ENCODE results near the gene ADD3. TPM values are rescaled to one million over a fixed set of nuclear protein-coding genes. Genes with fewer than 3 reads are reported as not detected.

The ADD3 gene
- total RNA-seq, 2 donors from 2014 or later: 183 to 241 TPM

GRCh38 chr10:109997233-109997632 is 10.6 kb upstream of the ADD3 start:
- Histone ChIP-seq H3K9ac (ENCODE audit: extremely low read depth, low read length, poor library complexity, severe bottlenecking) (no peak overlapping the region), H3K4me1 (ENCODE audit: control insufficient read depth, insufficient read depth, low read length) (peaks cover 26% of the 10 kb centered on the region), H3K36me3 (ENCODE audit: control insufficient read depth, insufficient read depth, low read length) (no peaks in the 10 kb centered on the region), H3K27me3 (ENCODE audit: control insufficient read depth, insufficient read depth, low read length, poor library complexity, severe bottlenecking) (no peaks in the 10 kb centered on the region), H3K9me3 (ENCODE audit: control insufficient read depth, low read length) (no peaks in the 10 kb centered on the region), H3K4me3 (ENCODE audit: low read length) (no peak overlapping the region), H3K27ac (ENCODE audit: low read depth, low read length) (no peak overlapping the region)
- Mint-ChIP-seq H3K9me3 (no peaks in the 10 kb centered on the region), H3K4me1 (peaks cover 66% of the 10 kb centered on the region), H3K27me3 (ENCODE audit: insufficient read depth) (no peaks in the 10 kb centered on the region), H3K27ac (peak overlapping the region; percentile 64), H3K4me3 (peak overlapping the region; percentile 16), H3K36me3 (ENCODE audit: low read depth) (no peaks in the 10 kb centered on the region)
- DNase-seq: no peak
- 74 to 77% methylated on average over 2 of the region's 2 CpGs for WGBS, 2 experiments (ENCODE audit: insufficient coverage in 1 of 2, insufficient read length in 1 of 2)
- no peak for TF ChIP-seq CTCF (conservative IDR thresholded peaks at IDR 0.05)

DNA sequence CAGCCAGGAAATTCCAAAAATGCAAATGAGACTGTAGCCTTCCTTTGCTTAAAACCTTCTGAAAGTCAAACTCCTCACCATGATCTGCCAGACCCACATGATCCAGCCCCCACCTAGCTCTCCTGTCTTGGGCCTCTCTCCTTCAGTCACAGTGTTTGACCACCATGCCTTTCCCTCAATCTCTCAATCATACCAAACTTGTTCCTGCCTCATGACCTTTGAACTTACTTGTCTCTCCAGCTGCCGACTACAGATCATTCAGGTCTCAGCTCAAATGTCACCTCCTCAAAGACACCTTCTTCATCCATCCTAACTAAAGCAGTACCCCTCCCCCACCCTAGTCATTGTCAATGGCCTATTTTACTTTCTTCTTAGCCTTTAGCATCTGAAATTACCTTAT is 9.3 kb upstream of the ADD3 start:
- peaks cover 24% of the 10 kb centered on the region for H3K4me1 ChIP-seq (ENCODE audit: control insufficient read depth, insufficient read depth, low read length)
- no peaks in the 10 kb centered on the region for H3K36me3 ChIP-seq (ENCODE audit: control insufficient read depth, insufficient read depth, low read length)
- no peak for DNase-seq
- no peak overlapping the region for H3K27ac ChIP-seq (ENCODE audit: low read depth, low read length)
- peak overlapping the region; percentile 17 for H3K4me3 ChIP-seq (ENCODE audit: low read length)
- Mint-ChIP-seq H3K4me3 (no peak overlapping the region), H3K9me3 (no peaks in the 10 kb centered on the region), H3K36me3 (ENCODE audit: low read depth) (no peaks in the 10 kb centered on the region), H3K27ac (no peak overlapping the region), H3K27me3 (ENCODE audit: insufficient read depth) (no peaks in the 10 kb centered on the region), H3K4me1 (peaks cover 67% of the 10 kb centered on the region)
- H3K9ac ChIP-seq (ENCODE audit: extremely low read depth, low read length, poor library complexity, severe bottlenecking): no peak overlapping the region
- TF ChIP-seq CTCF (conservative IDR thresholded peaks at IDR 0.05): no peak
- 50 to 58% methylated on average over 1 of the region's 1 CpG for WGBS, 2 experiments (ENCODE audit: insufficient coverage in 1 of 2, insufficient read length in 1 of 2)
- H3K9me3 ChIP-seq (ENCODE audit: control insufficient read depth, low read length): no peaks in the 10 kb centered on the region
- no peaks in the 10 kb centered on the region for H3K27me3 ChIP-seq (ENCODE audit: control insufficient read depth, insufficient read depth, low read length, poor library complexity, severe bottlenecking)

DNA sequence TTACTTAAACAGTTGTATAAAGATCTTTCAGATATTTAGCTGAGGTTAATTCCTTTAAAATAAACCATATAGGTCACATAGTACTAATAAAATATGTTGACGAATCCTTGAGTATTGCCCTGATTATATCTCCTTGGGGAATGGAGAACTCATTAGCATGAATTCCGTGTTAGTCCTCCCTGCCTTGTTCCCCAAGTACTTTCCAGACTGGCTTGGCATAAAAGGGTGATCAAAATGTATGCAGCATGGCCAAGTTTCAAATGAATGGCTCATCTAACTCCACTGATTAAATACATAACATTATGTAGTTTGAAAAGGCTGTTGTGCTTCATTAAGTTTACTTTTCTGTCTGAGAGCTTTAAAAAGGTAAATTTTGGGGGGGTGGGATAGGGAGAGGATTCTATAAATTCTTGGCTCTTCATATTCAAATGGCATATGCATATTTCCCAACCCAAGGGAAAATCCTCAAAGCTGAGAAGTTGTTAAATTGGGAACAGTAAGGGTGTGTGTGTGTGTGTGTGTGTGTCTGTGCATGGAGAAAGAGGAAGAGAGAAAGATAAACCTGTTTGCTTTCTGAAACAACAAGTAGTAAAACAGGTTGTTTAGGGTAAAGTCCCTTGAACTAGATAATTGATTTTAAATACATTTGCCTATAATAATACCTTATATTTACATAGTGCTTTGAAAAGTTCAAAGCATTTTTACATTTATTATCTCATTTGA is 4.8 kb upstream of the ADD3 start:
- Mint-ChIP-seq H3K9me3 (no peaks in the 10 kb centered on the region), H3K27ac (peak overlapping the region; percentile 3), H3K4me3 (no peak overlapping the region), H3K4me1 (peaks cover 36% of the 10 kb centered on the region), H3K27me3 (ENCODE audit: insufficient read depth) (no peaks in the 10 kb centered on the region), H3K36me3 (ENCODE audit: low read depth) (no peaks in the 10 kb centered on the region)
- Histone ChIP-seq H3K4me3 (ENCODE audit: low read length) (no peak overlapping the region), H3K27me3 (ENCODE audit: control insufficient read depth, insufficient read depth, low read length, poor library complexity, severe bottlenecking) (peaks cover 4% of the 10 kb centered on the region), H3K9ac (ENCODE audit: extremely low read depth, low read length, poor library complexity, severe bottlenecking) (no peak overlapping the region), H3K27ac (ENCODE audit: low read depth, low read length) (no peak overlapping the region), H3K36me3 (ENCODE audit: control insufficient read depth, insufficient read depth, low read length) (no peaks in the 10 kb centered on the region), H3K4me1 (ENCODE audit: control insufficient read depth, insufficient read depth, low read length) (peaks cover 8% of the 10 kb centered on the region), H3K9me3 (ENCODE audit: control insufficient read depth, low read length) (no peaks in the 10 kb centered on the region)
- 50 to 60% methylated on average over 2 of the region's 2 CpGs for WGBS, 2 experiments (ENCODE audit: insufficient coverage in 1 of 2, insufficient read length in 1 of 2)
- no peak for DNase-seq
- no peak for TF ChIP-seq CTCF (conservative IDR thresholded peaks at IDR 0.05)
